Neural progenitor cell (in vitro differentiated cells): ENCODE measurements around the gene STMND1.

Source experiments
- EZH2phosphoT487 ChIP-seq: fragments of 200-600 bp; sonication (generic); IDR thresholded peaks from 2 replicates; pipeline ENCODE4 v1.6.1; 2017; ENCODE audit warnings: antibody characterized with exemption
- TF ChIP-seq, protein P1 (sequence below): fragments of 200-600 bp; sonication (generic); IDR thresholded peaks from 2 replicates; pipeline ENCODE4 v1.5.1; 2017; ENCODE audit warnings: antibody characterized with exemption, mild to moderate bottlenecking

DNA sequence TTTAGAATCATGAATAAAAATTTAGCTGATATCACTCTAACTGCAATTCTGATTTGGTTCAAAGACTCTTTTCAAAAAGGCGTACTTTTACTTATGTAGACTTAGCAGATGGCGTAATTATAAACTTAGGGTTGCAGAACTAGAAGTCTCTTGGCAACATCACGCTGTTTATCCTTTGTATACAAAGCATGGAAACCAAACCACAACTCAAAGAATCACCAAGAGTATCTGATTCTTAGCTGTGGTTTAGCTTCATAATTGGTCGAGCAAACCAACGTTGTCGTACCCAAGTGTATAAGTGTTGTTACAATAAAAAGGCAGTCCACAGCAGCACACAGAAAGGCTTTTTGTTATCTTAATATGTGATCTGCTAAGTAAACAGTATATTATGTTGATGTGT, 18.2 kb downstream of the STMND1 start:
- no peak for TF ChIP-seq EZH2phosphoT487
- TF ChIP-seq, protein P1, sequence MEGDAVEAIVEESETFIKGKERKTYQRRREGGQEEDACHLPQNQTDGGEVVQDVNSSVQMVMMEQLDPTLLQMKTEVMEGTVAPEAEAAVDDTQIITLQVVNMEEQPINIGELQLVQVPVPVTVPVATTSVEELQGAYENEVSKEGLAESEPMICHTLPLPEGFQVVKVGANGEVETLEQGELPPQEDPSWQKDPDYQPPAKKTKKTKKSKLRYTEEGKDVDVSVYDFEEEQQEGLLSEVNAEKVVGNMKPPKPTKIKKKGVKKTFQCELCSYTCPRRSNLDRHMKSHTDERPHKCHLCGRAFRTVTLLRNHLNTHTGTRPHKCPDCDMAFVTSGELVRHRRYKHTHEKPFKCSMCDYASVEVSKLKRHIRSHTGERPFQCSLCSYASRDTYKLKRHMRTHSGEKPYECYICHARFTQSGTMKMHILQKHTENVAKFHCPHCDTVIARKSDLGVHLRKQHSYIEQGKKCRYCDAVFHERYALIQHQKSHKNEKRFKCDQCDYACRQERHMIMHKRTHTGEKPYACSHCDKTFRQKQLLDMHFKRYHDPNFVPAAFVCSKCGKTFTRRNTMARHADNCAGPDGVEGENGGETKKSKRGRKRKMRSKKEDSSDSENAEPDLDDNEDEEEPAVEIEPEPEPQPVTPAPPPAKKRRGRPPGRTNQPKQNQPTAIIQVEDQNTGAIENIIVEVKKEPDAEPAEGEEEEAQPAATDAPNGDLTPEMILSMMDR, result no peak
